H1 (cell line): ENCODE measurements around the gene ADGRG1. TPM values are rescaled to one million over a fixed set of nuclear protein-coding genes. Genes with fewer than 3 reads are reported as not detected.

ENCODE experiments used
- CTCF ChIA-PET: fragments of 300-600 bp; sonication (Branson Sonifier 250); formaldehyde crosslinking; loops from one replicate; lab custom pipeline; 2021; ENCODE audit not compliant: partially characterized antibody; lab: Charles Lee
- POLR2A ChIA-PET: fragments of 300-600 bp; sonication (Branson Sonifier 250); formaldehyde crosslinking; loops from one replicate; lab custom pipeline; 2021; ENCODE audit warnings: inconsistent platforms; ENCODE audit not compliant: partially characterized antibody; lab: Charles Lee
- DNase-seq, 2 experiments: peaks; one replicate each; pipeline versions ENCODE4 v3.0.0 to v3.0.0-alpha.2; 2010 to 2022; ENCODE audit warnings: low spot score in 2 of 2, low read depth in 1 of 2, mixed read lengths in 1 of 2
- FAIRE-seq: peaks from 2 replicates; lab custom pipeline; 2011; peaks lifted over from hg19 to GRCh38; lab: Jason Lieb, UNC
- H2AFZ ChIP-seq: 2 replicates; pipeline ENCODE4 v1.8.1; 2012; ENCODE audit warnings: low read length, inconsistent platforms
- H2AK5ac ChIP-seq: 2 replicates; pipeline ENCODE4 v1.6.1; 2013; ENCODE audit warnings: low read depth, low read length
- H2BK120ac ChIP-seq: replicated peaks from 2 replicates; pipeline ENCODE3; 2013; ENCODE audit warnings: low read depth, low read length, inconsistent platforms
- H2BK12ac ChIP-seq: 2 replicates; pipeline ENCODE4 v1.6.1; 2013; ENCODE audit warnings: low read depth, low read length
- H2BK15ac ChIP-seq: 2 replicates; pipeline ENCODE4 v1.6.1; 2013; ENCODE audit warnings: low read length
- H2BK20ac ChIP-seq: 2 replicates; pipeline ENCODE4 v1.6.1; 2013; ENCODE audit warnings: low read length
- H2BK5ac ChIP-seq: 2 replicates; pipeline ENCODE4 v1.6.1; 2013; ENCODE audit warnings: low read depth, low read length
- H3K14ac ChIP-seq: 2 replicates; pipeline ENCODE4 v1.6.1; 2013; ENCODE audit warnings: inconsistent platforms; ENCODE audit not compliant: insufficient read length
- H3K18ac ChIP-seq: 2 replicates; pipeline ENCODE4 v1.6.1; 2013; ENCODE audit warnings: low read length; ENCODE audit errors: extremely low read depth
- H3K23ac ChIP-seq: 2 replicates; pipeline ENCODE4 v1.6.1; 2013; ENCODE audit warnings: inconsistent platforms; ENCODE audit not compliant: insufficient read length
- H3K23me2 ChIP-seq: 2 replicates; pipeline ENCODE4 v1.6.1; 2013; ENCODE audit warnings: low read depth, low read length
- H3K27ac ChIP-seq: 2 replicates; pipeline ENCODE4 v1.6.1; 2011; ENCODE audit warnings: low read depth, low read length, inconsistent platforms
- H3K27me3 ChIP-seq, 4 experiments: replicated peaks in 1 of 4; 1 replicate in 1 of 4; 2 replicates in 3 of 4; pipeline versions ENCODE4 v1.6.1 to v1.8.1; 2011 to 2013; ENCODE audit warnings: low read length in 3 of 4, mild to moderate bottlenecking in 3 of 4, inconsistent platforms in 2 of 4, mixed read lengths in 2 of 4, moderate library complexity in 1 of 4; ENCODE audit not compliant: control insufficient read depth in 3 of 4, insufficient read depth in 3 of 4; ENCODE audit errors: extremely low read depth in 1 of 4
- H3K36me3 ChIP-seq, 4 experiments: 2 replicates each; pipeline versions ENCODE4 v1.6.1 to v1.8.1; 2011 to 2013; ENCODE audit warnings: mild to moderate bottlenecking in 4 of 4, low read length in 3 of 4, moderate library complexity in 2 of 4, control low read depth in 1 of 4, inconsistent platforms in 1 of 4; ENCODE audit not compliant: insufficient read depth in 4 of 4, control insufficient read depth in 2 of 4
- H3K4ac ChIP-seq: replicated peaks from 2 replicates; pipeline ENCODE3; 2013; ENCODE audit warnings: low read length, low read depth, mixed read lengths, inconsistent platforms; ENCODE audit not compliant: insufficient read length
- H3K4me1 ChIP-seq, 4 experiments: replicated peaks in 1 of 4; 1 replicate in 1 of 4; 2 replicates in 3 of 4; pipeline versions ENCODE4 v1.6.1 to v1.8.1; 2011 to 2013; ENCODE audit warnings: low read length in 3 of 4, inconsistent platforms in 2 of 4, mixed read lengths in 1 of 4; ENCODE audit not compliant: insufficient read depth in 4 of 4, control insufficient read depth in 3 of 4
- H3K4me2 ChIP-seq, 2 experiments: 2 replicates each; pipeline versions ENCODE4 v1.6.1 to v1.8.1; 2011 to 2013; ENCODE audit warnings: low read depth in 2 of 2, low read length in 2 of 2, control low read depth in 1 of 2, inconsistent platforms in 1 of 2, mild to moderate bottlenecking in 1 of 2; ENCODE audit not compliant: insufficient read depth in 1 of 2
- H3K4me3 ChIP-seq, 4 experiments: fragments of 200-600, 300-600 bp in 1 of 4; sonication (generic), shearing (Covaris generic), sonication (Bioruptor Twin) in 1 of 4; 2 replicates each; pipeline versions ENCODE4 v1.5.1 to v1.8.1; 2011 to 2016; ENCODE audit warnings: low read length in 4 of 4, low read depth in 3 of 4, control low read depth in 2 of 4, inconsistent platforms in 2 of 4, mild to moderate bottlenecking in 2 of 4, mixed read lengths in 1 of 4, moderate library complexity in 1 of 4; ENCODE audit not compliant: insufficient read depth in 2 of 4; ENCODE audit errors: extremely low read depth in 1 of 4
- H3K56ac ChIP-seq: replicated peaks from 2 replicates; pipeline ENCODE3; 2013; ENCODE audit warnings: low read depth, mild to moderate bottlenecking, mixed read lengths, low read length, inconsistent platforms; ENCODE audit not compliant: insufficient read length
- H3K79me1 ChIP-seq: 2 replicates; pipeline ENCODE4 v1.6.1; 2013; ENCODE audit warnings: low read depth, low read length, control low read depth
- H3K79me2 ChIP-seq, 2 experiments: 2 replicates each; pipeline versions ENCODE4 v1.6.1 to v1.8.1; 2012 to 2013; ENCODE audit warnings: low read length in 2 of 2, mild to moderate bottlenecking in 2 of 2, inconsistent platforms in 1 of 2; ENCODE audit not compliant: insufficient read depth in 2 of 2, control insufficient read depth in 1 of 2
- H3K9ac ChIP-seq, 4 experiments: replicated peaks in 1 of 4; 1 replicate in 1 of 4; 2 replicates in 3 of 4; pipeline versions ENCODE4 v1.6.1 to v1.8.1; 2011 to 2013; ENCODE audit warnings: low read depth in 3 of 4, low read length in 3 of 4, control low read depth in 2 of 4, mild to moderate bottlenecking in 2 of 4, moderate library complexity in 2 of 4, inconsistent platforms in 1 of 4; ENCODE audit errors: extremely low read depth in 1 of 4
- H3K9me3 ChIP-seq, 2 experiments: 2 replicates each; pipeline versions ENCODE4 v1.6.1 to v1.8.1; 2012 to 2013; ENCODE audit warnings: mild to moderate bottlenecking in 2 of 2, moderate library complexity in 2 of 2, control low read depth in 1 of 2, inconsistent platforms in 1 of 2, low read depth in 1 of 2, low read length in 1 of 2, mixed read lengths in 1 of 2; ENCODE audit not compliant: insufficient read depth in 2 of 2
- H4K20me1 ChIP-seq, 2 experiments: replicated peaks in 1 of 2; 2 replicates each; pipeline versions ENCODE3 to v1.8.1; 2011 to 2013; ENCODE audit warnings: inconsistent platforms in 2 of 2, low read length in 2 of 2, mild to moderate bottlenecking in 1 of 2; ENCODE audit not compliant: insufficient read depth in 2 of 2, control insufficient read depth in 1 of 2
- H4K5ac ChIP-seq: 2 replicates; pipeline ENCODE4 v1.6.1; 2013; ENCODE audit warnings: low read length, low read depth, mixed read lengths, inconsistent platforms; ENCODE audit not compliant: insufficient read length
- H4K8ac ChIP-seq: 2 replicates; pipeline ENCODE4 v1.8.0; 2013; ENCODE audit warnings: mild to moderate bottlenecking, moderate library complexity, low read length, inconsistent platforms; ENCODE audit not compliant: insufficient read depth; ENCODE audit errors: extremely low read depth
- H4K91ac ChIP-seq: replicated peaks from 2 replicates; pipeline ENCODE3; 2013; ENCODE audit warnings: low read length, mixed read lengths, inconsistent platforms; ENCODE audit not compliant: insufficient read length
- FOSL1 ChIP-seq: IDR thresholded peaks from 2 replicates; pipeline ENCODE4 v1.6.1; 2011; ENCODE audit warnings: mild to moderate bottlenecking, low read depth, low read length, moderate library complexity; ENCODE audit not compliant: insufficient read depth
- NANOG ChIP-seq: IDR thresholded peaks from 2 replicates; pipeline ENCODE4 v1.6.1; 2011; ENCODE audit warnings: low read length, low read depth, mild to moderate bottlenecking, inconsistent platforms; ENCODE audit not compliant: insufficient read depth, poor library complexity, severe bottlenecking
- WGBS, 2 experiments: shearing (Covaris generic) in 1 of 2; methylation state at CpG; one replicate each; pipeline versions ENCODE4 v1.1.6 to v1.1.7; 2013 to 2015; ENCODE audit warnings: low lambda C conversion rate in 2 of 2, mixed read lengths in 2 of 2, inconsistent platforms in 1 of 2, low coverage in 1 of 2, missing lambda C conversion rate in 1 of 2; ENCODE audit not compliant: insufficient replicate concordance in 2 of 2, insufficient coverage in 1 of 2, insufficient read length in 1 of 2; ENCODE audit errors: extremely low coverage in 1 of 2, missing lambda C conversion rate in 1 of 2; 5-methylcytosine and 5-hydroxymethylcytosine counted together
- polyA plus RNA-seq, 7 experiments: library from polyadenylated mRNA; depleted of rRNA in 3 of 7; stranded (reverse) in 5 of 7; unstranded in 2 of 7; fragments of >200 nt in 5 of 7; fragments of 200-250 nt in 2 of 7; gene quantifications; 1 replicate in 5 of 7; 2 replicates in 1 of 7; 4 replicates in 1 of 7; pipeline versions ENCODE4 v1.2.1 to v1.2.3, GENCODE V29; 2011 to 2013; ENCODE audit warnings: missing spikeins in 2 of 7, mixed read lengths in 2 of 7
- total RNA-seq: library from RNA; stranded (reverse); fragmentation: NEBNext Ultra II Directional; extraction: Animal tissue kit (Norgen Biotek cat#: 25700); gene quantifications from 2 replicates; pipeline ENCODE4 v1.2.1, GENCODE V29; 2021

The ADGRG1 gene
- total and polyA plus RNA-seq, 2 of the 8 experiments (the other 6 are each of a cell fraction or from before 2014, with no cell fraction given): 1.3 to 2.6 TPM

- Histone ChIP-seq H3K36me3 (no peaks in the 10 kb centered on the region), H3K79me1 (no peaks in the 10 kb centered on the region), H2AFZ (no peak overlapping the region), H3K56ac (no peak overlapping the region), H4K91ac (no peak overlapping the region), H3K23ac (no peak overlapping the region), H3K14ac (no peak overlapping the region), H2BK5ac (no peak overlapping the region), H3K79me2 (no peaks in the 10 kb centered on the region), H3K4me3 (no peak overlapping the region), H3K9ac (no peak overlapping the region; a peak in 1 of 7 replicates), H2BK15ac (no peak overlapping the region), H3K4me1 (no peaks in the 10 kb centered on the region), H3K23me2 (peaks cover 18% of the 10 kb centered on the region; the same call in 1 of the 2 replicates), H2BK12ac (no peak overlapping the region), H2AK5ac (no peak overlapping the region), H3K18ac (no peak overlapping the region), H3K27me3 (no peaks in the 10 kb centered on the region; a peak in 2 of 7 replicates), H4K20me1 (peaks cover 0 to 3% of the 10 kb centered on the region in 2 experiments), H3K27ac (no peak overlapping the region), H2BK120ac (no peak overlapping the region), H4K8ac (no peak overlapping the region), H3K4ac (no peak overlapping the region), H3K4me2 (no peak overlapping the region), H2BK20ac (no peak overlapping the region), H3K9me3 (no peaks in the 10 kb centered on the region), H4K5ac (no peak overlapping the region)
- no peak for DNase-seq
- ChIA-PET CTCF (interaction anchor here (1.0 to 1.5 kb wide), 9 partner anchors 11 to 128 kb away, joined by 3 to 5 read pairs (median 3); no protein-coding TSS in a partner anchor), POLR2A (interaction anchor here (1.8 to 2.2 kb wide), 2 partner anchors 10 to 15 kb away, joined by 6 read pairs; no protein-coding TSS in a partner anchor)
- TF ChIP-seq NANOG: peak; percentile 11
- TF ChIP-seq FOSL1: no peak
- FAIRE-seq: no peak
- 78% methylated on average over 10 of the region's 11 CpGs; no CpG with 5 or more reads in 1 of the 2 experiments for WGBS, 2 experiments
These were observed 75.8 kb downstream of the ADGRG1 start for GRCh38 chr16:57704011-57704904.
